GM12891 (cell line): ENCODE measurements around the gene SH2D5.

Experiments used
- POLR2A ChIP-seq: IDR thresholded peaks from 2 replicates; pipeline ENCODE4 v1.6.1; 2011; ENCODE audit warnings: low read depth, low read length, control low read depth
- POLR2AphosphoS5 ChIP-seq: IDR thresholded peaks from 2 replicates; pipeline ENCODE4 v1.6.1; 2011; ENCODE audit warnings: low read depth, low read length, control low read depth
- TAF1 ChIP-seq: IDR thresholded peaks from 2 replicates; pipeline ENCODE4 v1.6.1; 2011; ENCODE audit warnings: low read depth, low read length, control low read depth

DNA sequence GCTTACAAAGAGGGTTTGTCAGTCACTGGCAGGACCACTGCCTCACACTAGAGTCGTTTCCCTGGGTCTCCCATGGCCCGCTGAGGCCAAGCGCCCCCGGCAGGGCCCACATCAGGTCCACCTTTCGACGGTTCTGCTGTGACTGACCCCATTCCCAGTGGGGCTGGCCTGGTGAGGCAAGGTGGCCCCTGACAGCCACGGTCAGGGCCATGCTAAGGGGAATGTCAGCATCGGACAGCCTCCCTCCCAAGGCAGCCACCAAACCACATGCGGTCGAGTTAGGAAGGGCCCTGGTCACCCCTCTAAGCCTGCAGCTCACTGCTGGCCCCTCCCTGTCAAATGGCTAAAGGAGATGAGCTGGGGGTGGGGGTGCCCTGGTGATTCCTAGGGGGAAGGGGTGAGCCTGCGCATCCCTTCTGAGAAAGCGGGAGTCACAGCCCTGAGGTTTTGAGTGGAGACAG, 11.8 kb downstream of the SH2D5 start:
- TF ChIP-seq TAF1 (no peak), POLR2AphosphoS5 (no peak), POLR2A (no peak)
